ENCODE results near the gene UBR3.
"Not testable (repeated sequence)": the region's sequence is repeated elsewhere in the genome, so short reads cannot be mapped to it uniquely, and the experiment has no call there.

UBR3 gene

GRCh38 chr2:169798718-169799592 lies 28.3 kb upstream of the UBR3 start, which contains the start of gene SSB:
TSS of gene SSB (plus strand) at chr2:169798871. CDS start at chr2:169800961, 2,090 bp downstream.
- no peak for TF ChIP-seq CTCF (IDR thresholded peaks at IDR 0.05; ENCODE audit: insufficient read depth, low read length, poor library complexity, severe bottlenecking)
- Histone ChIP-seq H3K36me3 (ENCODE audit: control insufficient read depth, insufficient read depth, low read length) (no peaks in the 10 kb centered on the region; the same call in 1 of the 2 replicates), H3K27me3 (replicated peaks; ENCODE audit: control insufficient read depth, insufficient read depth, low read length) (no peaks in the 10 kb centered on the region), H3K4me3 (replicated peaks; ENCODE audit: low read depth, low read length) (peak within 1 kb of the TSS; percentile 77)
- peak; percentile 94 for DNase-seq (ENCODE audit: extremely low read depth, insufficient read length)

GRCh38 chr2:169803480-169803879 lies 23.8 kb upstream of the UBR3 start:
- no peaks in the 10 kb centered on the region for H3K27me3 ChIP-seq (replicated peaks; ENCODE audit: control insufficient read depth, insufficient read depth, low read length)
- no peak for DNase-seq (ENCODE audit: extremely low read depth, insufficient read length)
- no peak for TF ChIP-seq CTCF (IDR thresholded peaks at IDR 0.05; ENCODE audit: insufficient read depth, low read length, poor library complexity, severe bottlenecking)
- peaks cover 3% of the 10 kb centered on the region for H3K36me3 ChIP-seq (ENCODE audit: control insufficient read depth, insufficient read depth, low read length)
- no peak overlapping the region for H3K4me3 ChIP-seq (replicated peaks; ENCODE audit: low read depth, low read length)

GRCh38 chr2:169806586-169806985 lies 20.7 kb upstream of the UBR3 start:
- Histone ChIP-seq H3K27me3 (replicated peaks; ENCODE audit: control insufficient read depth, insufficient read depth, low read length) (no peaks in the 10 kb centered on the region), H3K36me3 (ENCODE audit: control insufficient read depth, insufficient read depth, low read length) (peaks cover 3% of the 10 kb centered on the region), H3K4me3 (replicated peaks; ENCODE audit: low read depth, low read length) (no peak overlapping the region)
- TF ChIP-seq CTCF (IDR thresholded peaks at IDR 0.05; ENCODE audit: insufficient read depth, low read length, poor library complexity, severe bottlenecking) = no peak
- no peak for DNase-seq (ENCODE audit: extremely low read depth, insufficient read length)

DNA sequence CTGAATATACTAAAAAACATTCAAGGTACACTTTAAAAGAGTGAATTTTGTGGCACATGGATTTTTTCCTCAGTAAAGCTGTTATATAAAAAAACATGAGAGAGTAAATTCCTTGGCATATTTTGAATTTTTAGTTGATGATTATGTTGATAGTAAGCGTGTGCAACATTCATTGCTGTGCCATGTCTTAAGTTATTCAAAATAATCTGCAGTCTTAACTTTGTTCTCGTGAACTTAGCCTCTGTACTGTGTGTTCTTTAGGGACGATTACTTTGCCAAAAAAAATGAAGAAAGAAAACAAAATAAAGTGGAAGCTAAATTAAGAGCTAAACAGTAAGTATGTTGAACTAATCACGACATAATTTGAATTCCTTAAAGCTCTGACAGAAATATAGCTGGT lies 19.0 kb upstream of the UBR3 start:
- no peaks in the 10 kb centered on the region for H3K27me3 ChIP-seq (replicated peaks; ENCODE audit: control insufficient read depth, insufficient read depth, low read length)
- no peak for DNase-seq (ENCODE audit: extremely low read depth, insufficient read length)
- TF ChIP-seq CTCF (IDR thresholded peaks at IDR 0.05; ENCODE audit: insufficient read depth, low read length, poor library complexity, severe bottlenecking) = no peak
- H3K36me3 ChIP-seq (ENCODE audit: control insufficient read depth, insufficient read depth, low read length) = peaks cover 3% of the 10 kb centered on the region
- H3K4me3 ChIP-seq (replicated peaks; ENCODE audit: low read depth, low read length) = no peak overlapping the region

DNA sequence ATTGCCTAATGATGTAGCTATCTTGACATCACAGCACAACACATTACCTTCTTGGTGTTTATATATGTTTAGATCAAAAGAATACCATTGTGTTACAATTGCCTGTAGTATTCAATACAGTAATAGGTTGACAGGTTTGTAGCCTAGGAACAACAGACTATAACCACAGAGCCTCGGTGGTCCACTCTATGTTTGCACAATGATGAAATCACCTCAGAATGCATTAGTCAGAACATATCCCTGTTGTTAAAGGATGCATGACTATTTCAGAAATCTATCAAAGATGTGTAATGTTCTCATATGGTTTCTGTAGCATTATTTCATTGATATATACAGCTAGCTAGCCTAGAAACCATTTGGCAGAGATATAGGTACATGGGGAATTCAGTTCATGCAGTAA lies 11.4 kb upstream of the UBR3 start:
- DNase-seq (ENCODE audit: extremely low read depth, insufficient read length) = no peak
- Histone ChIP-seq H3K27me3 (replicated peaks; ENCODE audit: control insufficient read depth, insufficient read depth, low read length) (no peaks in the 10 kb centered on the region), H3K36me3 (ENCODE audit: control insufficient read depth, insufficient read depth, low read length) (peaks cover 7% of the 10 kb centered on the region), H3K4me3 (replicated peaks; ENCODE audit: low read depth, low read length) (no peak overlapping the region)
- TF ChIP-seq CTCF (IDR thresholded peaks at IDR 0.05; ENCODE audit: insufficient read depth, low read length, poor library complexity, severe bottlenecking) = no peak

GRCh38 chr2:169816961-169817360 lies 10.3 kb upstream of the UBR3 start:
- H3K27me3 ChIP-seq (replicated peaks; ENCODE audit: control insufficient read depth, insufficient read depth, low read length); H3K36me3 ChIP-seq (ENCODE audit: control insufficient read depth, insufficient read depth, low read length); H3K4me3 ChIP-seq (replicated peaks; ENCODE audit: low read depth, low read length); DNase-seq (ENCODE audit: extremely low read depth, insufficient read length): not testable (repeated sequence)

DNA sequence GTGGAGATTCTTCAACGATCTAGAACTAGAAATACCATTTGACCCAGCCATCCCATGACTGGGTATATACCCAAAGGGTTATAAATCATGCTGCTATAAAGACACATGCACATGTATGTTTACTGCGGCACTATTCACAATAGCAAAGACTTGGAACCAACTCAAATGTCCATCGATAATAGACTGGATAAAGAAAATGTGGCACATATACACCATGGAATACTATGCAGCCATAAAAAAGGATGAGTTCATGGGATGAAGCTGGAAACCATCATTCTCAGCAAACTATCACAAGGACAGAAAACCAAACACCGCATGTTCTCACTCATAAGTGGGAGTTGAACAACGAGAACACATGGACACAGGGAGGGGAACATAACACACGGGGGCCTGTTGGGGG lies 9.9 kb upstream of the UBR3 start:
- H3K27me3 ChIP-seq (replicated peaks; ENCODE audit: control insufficient read depth, insufficient read depth, low read length); H3K36me3 ChIP-seq (ENCODE audit: control insufficient read depth, insufficient read depth, low read length); H3K4me3 ChIP-seq (replicated peaks; ENCODE audit: low read depth, low read length); DNase-seq (ENCODE audit: extremely low read depth, insufficient read length): not testable (repeated sequence)

Data from GM06990 (cell line).